Measurements from ENCODE around the gene BRMS1.
"Not testable (repeated sequence)": the region's sequence is repeated elsewhere in the genome, so short reads cannot be mapped to it uniquely, and the experiment has no call there.

BRMS1 gene, protein sequence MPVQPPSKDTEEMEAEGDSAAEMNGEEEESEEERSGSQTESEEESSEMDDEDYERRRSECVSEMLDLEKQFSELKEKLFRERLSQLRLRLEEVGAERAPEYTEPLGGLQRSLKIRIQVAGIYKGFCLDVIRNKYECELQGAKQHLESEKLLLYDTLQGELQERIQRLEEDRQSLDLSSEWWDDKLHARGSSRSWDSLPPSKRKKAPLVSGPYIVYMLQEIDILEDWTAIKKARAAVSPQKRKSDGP

DNA sequence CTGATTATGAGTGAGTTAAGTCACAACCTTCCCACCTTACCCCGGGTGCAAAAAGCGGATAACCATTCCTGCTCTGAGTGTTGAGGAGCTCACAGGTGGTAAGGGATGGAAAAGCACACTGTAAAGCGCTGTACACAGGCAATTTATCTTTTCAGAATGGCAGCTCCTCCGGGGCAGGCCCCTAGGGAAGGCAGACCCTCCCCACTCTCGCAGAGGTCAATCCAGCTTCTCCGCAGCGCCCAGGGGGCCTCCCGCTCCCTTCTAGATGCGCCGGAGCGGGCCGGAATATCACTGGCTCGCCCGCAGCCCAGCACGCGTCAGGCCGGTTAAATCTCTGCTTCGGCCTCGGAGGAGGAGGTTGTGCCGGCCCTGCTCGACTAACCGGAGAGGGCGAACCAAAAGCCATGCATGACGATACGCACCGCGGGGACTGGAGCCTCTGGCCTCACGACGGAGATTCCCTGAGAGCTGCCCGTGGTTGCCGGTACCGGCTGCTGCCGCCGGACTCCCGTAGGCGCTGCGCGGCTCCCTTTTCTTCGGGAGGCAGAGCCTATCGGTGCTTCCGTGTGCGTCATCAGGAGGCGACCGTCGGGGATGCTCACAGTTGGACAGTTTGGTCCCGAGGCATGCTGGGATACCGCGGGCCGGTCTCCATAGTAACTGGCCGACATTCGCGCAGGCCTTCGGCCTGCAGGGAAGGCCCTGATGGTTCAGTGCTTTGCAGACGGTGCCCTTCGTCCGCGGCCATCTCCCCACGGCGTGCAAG, at the start of gene BRMS1:
BRMS1 (minus strand) TSS at position 555 of the 766 bp plus-strand sequence. CDS start 2,870 bp downstream, outside the sequence.
- peak; percentile 96 for DNase-seq

DNA sequence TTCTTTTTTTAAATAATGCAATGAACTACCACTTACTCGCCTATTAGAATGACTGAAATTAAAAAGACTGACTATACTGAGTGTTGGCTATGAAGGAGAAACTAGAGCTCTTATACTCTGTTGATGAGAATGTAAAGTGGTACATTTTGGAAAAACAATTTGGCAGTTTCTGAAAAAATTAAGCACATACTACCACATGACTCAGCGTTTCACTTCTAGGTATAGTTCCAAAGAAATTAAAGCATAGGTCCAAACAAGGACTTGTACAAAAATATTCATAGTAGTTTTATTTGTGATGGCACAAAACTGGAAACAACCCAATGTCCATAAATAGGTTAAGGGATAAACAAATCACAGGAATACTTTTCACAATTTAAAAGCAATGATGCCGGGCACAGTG, 49.0 kb upstream of the BRMS1 start:
- no peak for DNase-seq

DNA sequence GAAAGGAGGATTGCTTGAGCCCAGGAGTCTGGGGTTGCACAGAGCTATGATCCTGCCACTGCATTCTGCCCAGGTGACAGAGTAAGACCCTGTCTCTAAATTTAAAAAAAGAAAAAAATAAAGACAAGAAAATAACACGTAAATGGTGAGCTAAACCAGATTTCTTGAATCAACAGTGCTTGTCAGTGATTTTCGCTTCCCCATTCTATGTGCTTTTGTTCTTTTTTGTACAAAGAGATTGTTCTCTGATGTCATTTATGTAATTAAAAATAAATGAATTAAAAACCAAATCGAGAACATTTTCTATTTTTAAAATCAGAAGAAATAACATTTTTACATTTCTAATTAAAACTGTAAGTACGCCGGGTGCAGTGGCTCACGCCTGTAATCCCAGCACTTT, 46.4 kb upstream of the BRMS1 start:
- DNase-seq, result no peak

DNA sequence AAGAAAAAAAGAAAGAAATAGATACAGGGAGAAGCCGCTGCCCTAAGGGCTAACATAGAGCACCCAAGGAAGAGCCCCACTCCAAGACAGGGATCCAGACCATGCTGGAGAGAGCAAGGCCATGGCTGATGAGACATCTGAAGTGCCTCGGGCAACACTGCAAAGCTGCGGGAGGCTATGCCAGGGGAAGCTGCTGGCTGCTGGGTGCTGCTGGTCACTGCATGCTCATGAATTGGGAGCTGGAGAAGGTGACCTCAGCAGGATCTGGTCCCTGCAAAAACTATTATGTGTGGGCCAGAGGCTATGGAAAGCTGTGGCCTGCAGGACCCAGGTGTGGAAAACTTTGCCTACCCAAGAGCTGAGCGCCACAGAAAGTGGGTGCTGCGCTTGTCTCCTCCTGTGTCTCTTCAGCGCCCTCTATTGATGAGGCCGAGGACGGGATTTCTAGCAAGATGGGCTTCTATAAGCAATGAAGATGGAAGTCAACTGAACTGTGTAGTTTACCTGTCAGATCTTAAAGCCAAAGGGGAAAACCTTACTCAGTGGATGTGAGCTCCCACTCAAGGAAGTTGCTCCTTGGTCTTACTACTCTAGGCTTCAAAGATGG, 44.0 kb upstream of the BRMS1 start:
- peak; percentile 80 for DNase-seq

DNA sequence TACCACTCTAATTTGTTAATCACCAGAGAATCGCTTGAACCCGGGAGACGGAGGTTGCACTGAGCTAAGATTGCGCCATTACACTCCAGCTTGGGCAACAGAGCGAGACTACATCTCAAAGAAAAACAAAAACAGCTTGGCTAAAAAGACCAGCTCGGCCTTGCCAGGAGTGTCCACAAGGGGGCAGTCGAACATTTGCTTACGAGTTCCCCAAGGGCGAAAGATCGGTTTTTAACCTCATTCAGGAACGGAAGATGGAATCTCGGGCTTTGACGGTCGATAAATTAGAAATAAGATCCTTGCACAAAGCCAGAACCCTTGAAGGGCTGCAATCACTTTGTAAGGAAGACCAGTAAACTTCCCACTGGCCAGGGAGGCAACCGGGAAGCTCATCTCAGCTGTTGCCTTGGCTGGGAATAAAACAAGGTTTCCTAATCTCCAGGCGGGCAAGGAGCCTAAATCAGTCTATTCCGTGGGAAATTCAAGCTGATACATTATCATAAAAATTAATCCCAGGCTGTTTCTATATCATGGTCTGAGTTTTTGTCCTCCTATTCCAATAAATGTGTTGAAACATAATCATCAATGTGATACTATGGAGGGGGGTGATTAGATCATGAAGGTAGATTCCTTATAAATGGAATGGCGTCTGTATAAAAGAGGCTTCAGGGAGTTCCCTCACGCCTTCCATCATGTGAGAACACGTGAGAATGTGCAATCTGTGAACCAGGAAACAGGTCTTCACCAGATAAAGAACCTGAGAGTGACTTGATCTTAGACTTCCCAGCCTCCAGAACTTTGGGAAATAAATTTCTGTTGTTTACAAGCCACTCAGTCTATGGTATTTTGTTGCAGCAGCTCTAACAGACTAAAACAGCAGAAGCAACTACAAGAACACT, 41.5 kb upstream of the BRMS1 start:
- DNase-seq, result peak; percentile 74

DNA sequence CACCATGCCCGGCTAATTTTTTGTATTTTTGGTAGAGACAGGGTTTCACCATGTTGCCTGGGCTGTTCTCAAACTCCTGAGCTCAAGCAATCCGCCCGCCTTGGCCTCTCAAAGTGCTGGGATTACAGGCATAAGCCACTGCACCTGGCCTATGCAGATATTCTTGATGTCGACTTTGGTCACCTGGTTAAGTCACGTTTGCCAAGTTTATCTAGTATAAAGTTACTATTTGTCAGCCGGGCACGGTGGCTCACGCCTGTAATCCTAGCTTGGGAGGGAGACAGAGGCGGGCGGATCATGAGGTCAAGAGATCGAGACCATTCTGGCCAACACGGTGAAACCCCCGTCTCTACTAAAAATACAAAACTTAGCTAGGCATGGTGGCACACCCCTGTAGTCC, 39.4 kb upstream of the BRMS1 start:
- DNase-seq, result not testable (repeated sequence)

DNA sequence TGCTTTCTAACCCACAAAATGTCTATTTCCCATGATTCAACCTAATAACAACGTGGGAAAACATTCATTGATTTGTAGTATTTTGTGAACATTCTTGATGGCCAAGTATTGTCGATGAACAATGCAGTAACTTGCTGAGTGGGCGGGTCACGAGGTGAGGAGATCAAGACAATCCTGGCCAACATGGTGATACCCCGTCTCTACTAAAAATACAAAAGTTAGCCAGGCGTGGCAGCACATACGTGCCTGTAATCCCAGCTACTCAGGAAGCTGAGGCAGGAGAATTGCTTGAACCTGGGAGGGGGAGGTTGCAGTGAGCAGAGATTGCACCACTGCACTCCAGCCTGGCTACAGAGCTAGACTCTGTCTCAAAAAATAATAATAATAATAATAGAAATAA, 35.4 kb upstream of the BRMS1 start:
- DNase-seq, result not testable (repeated sequence)

DNA sequence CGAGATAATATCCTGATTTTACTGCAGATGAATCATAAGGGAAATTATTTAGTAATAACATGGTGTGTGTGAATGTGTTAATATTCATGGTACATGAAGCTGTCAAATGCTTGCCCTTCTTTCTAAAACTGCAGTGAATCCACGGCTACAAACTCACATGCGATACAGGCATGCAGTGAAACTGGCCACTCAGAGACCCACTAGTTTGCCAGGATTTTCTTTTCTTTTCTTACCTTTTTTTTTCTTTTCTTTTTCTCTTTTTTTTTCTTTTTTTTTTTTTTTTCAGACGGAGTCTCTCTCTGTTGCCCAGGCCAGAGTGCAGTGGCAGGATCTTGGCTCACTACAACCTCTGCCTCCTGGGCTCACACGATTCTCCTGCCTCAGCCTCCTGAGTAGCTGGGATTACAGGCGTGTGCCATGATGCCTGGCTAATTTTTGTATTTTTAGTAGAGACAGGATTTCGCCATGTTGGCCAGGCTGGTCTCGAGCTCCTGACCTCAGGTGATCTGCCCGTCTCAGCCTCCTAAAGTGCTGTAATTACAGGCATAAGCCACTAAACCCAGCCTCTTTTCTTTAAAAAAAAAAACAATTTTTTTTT, 28.9 kb upstream of the BRMS1 start:
- not testable (repeated sequence) for DNase-seq

DNA sequence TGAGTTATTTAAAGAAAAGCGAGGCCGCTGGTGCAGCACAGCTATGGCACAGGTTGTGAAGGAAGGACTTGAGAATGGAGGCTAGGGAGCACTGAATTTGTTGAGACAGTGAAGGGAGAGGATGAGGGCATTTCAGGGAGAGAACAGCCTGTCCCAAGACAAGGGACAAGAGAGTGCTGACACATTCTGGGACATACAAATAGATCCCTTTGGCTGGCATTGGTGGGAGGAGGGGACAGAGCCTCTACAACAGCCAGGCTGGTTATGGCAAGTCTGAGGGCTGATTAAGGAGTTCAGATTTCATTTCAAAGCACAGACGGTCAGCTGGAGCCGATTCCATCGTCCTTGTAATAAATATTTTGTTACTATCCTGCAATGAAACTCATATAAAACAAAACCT, 28.4 kb upstream of the BRMS1 start:
- no peak for DNase-seq

DNA sequence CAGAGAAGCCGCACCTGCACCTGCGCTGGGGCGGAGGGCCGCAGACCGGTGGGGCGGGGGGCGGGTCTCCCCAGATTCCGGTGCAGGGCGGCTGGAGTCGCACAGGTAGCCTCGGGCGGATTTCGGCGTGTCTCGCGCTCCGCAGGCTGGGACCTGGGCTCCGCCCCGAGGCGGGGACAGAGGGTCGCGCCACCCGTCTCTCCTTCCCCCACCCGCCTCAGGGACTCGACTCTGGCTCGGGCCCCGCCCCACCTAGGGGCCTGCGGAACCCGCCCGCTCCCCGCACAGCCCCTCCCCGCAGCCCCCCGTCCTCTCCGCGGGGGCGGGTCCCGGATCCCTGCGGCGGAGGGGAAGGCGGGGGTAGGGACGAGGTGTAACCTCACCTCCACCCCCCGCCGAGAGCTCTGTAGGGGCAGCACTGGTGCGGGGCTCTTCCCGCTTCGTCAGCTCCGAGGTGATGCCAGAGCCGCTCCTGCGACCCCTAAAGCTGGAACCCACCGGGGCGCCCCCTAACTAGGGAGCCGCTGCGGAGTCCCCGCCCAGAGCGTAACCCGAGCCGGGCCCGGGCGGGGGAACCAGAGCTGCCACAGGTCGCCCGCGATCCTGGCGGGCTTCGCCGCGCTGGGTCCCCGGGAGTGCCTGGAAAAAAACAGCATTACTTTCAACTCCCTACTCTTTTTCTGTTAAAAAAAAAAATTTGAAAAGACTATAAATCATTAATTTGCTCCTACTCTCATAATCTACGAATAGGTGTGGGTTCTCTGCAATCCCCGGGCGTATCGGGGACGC, 26.9 kb upstream of the BRMS1 start, which contains the start of gene SLC29A2:
SLC29A2 (minus strand) TSS at position 134 of the 789 bp plus-strand sequence. CDS start 169 bp downstream, outside the sequence.
- DNase-seq, result peak; percentile 98

DNA sequence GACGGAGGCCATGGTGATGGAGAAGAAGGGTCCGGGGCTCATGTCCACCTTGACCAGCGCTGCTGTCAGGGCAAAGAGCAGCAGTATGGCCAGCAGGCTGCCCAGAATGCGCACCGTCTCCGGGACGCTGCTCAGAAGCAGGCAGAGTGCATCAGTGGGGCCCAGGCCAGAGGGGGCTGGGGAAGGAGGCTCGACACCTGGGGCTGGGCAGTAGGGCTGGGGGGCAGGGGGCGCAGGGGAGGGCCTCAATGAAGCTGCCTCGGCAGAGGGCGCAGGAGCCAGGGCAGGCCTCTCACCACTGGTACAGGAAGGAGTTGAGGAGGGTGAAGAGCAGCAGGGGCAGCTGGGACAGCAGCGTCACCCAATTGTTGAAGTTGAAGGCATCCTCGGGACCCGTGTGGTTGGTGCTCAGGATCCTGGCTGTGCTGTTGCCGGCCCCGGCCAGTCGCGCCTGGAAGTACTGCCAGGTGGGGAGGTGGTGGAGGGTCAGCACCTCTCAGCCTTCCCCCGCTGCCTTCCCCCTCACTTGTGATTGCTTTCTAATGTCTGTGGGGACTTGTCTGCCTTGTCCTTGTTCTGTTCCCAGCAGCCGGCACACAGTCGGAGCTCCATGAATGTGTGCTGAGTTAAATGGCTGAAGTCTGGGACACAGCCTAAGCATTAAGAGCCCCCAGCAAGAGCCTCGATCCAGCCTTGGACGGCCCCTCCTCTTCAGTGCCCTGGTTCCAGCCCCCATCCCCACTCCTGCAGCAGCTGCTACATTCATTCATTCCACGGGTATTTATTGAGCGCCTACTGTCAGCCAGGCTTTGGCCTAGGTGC, 24.4 kb upstream of the BRMS1 start:
- no peak for DNase-seq

DNA sequence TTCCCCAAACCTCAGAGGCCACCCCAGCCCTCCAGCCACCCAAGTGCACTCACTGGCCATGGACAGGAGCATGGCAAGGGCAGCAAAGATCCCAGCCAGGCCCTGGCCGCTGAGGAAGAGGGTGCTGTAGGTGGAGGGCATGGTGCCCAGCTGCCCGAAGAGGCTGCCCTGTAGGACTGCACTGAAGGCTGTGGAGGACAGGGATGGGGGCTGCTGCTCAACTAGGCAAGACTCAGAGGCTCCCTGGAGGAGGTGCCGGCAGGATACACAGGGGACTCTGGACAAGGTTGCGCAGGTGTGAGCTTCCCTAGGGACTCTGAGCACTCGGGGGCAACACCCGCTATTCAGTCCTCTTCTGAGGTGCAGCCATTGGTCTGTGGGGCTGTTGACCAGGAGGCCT, 23.6 kb upstream of the BRMS1 start:
- DNase-seq, result no peak

DNA sequence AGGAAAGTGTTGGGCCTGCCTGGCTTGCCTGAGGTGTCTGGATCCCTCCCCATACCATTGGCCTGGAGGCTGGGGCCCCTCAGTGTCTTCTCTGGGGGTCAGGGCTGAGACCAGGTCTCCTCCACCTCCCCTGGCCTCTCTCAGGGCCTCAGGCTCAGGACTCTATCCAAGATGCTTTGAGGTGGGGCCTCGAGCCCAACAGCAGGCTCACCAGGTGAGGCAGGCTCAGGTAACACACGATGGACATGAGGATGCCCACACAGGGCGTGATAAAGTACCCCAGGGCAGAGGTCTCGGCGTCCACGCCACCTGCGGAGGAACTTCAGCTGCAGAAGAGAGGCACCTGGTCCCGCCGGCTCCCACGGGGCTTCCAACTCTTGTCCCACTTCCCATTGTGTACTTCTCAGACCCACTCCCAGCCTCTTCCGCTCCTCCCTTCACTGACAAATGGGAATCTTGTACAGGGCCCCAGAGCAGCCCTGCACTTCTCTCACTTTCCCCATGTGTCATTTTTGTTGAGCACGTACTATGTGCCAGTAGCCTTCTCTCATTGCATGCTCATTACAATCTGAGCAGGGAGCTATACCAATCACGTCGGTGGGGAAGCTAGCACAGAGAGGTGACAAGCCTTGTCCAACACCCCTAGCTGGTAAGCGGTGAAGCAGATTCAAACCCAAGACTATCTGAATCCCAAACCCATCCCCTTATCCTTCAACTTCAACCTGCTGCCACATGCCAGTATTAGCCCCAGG, 22.8 kb upstream of the BRMS1 start:
- DNase-seq, result no peak

DNA sequence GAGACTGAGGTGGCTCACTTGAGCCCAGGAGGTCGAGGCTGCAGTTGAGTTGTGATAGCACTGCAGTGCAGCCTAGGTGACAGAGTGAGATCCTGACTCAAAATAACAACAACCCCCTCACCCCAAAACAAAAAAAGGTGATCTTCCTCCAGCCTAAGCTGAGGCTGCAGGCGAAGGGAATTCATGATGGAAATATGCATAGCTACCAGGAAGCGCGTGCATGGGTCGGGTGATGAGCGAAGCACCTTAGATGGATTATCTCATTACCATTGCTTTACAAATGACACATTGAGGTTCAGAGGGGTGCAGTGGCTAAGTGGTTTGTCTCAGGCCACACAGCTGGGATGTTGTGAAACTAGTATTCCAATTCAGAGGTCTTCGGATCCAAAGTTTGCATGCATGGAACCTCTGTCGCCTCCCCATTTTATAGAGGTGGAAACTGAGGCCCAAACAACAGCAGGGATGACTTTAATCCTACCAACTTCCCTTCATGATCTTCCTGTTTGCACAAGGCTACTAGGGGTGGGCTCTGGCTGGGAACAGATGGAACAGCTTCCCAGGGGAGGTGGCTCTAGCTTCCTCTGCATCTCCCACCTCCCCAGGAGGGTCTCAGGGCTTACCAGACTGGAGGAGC, 22.1 kb upstream of the BRMS1 start:
- no peak for DNase-seq

DNA sequence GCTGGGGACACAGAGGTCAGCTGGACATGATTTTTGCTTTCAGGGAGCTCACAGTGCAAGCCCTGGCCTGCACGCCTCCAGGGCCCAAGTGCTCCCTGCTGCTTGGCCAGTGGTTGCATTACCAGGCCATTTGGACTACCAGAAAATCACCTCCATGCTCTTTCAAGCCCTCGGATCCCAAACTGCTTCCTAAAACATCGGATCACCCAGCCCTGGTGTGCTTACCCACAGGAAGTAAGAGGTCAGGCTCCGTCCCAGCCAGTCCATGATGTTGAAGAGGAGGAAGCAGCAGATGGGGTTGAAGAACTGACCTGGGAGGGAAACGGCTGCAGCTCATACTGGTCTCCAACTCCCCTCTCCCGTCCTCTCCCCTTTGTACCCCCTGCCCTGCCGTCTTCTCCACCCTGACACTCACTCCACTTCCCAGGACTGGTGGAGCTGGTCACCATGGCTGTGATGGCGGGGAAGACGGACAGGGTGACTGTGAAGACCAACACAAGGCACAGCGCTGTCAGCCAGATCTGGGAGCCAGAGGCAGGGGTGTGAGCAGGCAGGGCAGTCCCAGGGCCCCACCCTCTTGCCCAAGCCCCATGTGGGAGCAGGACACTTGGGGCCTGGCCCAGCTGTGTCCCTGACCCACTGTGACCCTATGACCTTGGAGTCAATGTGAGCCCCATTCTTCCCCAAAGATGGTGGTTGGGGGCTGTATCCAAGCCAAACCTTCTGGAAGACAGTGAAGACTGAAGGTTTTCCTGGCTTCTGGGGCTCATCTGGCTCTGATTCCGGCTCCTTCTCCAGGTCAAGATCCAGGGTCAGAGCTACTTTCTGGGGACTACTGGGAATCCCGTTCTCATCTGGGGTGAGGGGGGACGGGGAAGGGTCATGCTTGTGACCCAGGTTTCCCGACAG, 21.1 kb upstream of the BRMS1 start:
- no peak for DNase-seq

DNA sequence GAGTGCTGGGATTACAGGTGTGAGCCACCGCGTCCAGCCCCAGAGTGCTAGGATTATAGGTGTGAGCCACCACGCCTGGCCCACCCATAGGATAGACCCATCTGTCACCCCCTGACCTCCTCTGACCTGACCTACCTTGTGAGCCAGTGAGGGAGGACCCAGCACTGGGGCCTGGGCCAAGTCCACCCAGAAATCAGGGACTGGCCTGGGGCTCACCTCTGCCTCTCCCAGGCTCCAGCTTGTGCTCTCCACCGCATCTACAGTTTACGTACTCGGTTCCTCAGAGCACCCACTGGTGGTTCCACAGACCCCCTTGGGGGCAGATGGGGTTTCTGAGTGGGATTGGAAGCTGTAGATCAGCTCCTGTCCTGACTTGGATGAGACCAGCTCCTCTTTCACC, 20.3 kb upstream of the BRMS1 start:
- DNase-seq, result no peak

DNA sequence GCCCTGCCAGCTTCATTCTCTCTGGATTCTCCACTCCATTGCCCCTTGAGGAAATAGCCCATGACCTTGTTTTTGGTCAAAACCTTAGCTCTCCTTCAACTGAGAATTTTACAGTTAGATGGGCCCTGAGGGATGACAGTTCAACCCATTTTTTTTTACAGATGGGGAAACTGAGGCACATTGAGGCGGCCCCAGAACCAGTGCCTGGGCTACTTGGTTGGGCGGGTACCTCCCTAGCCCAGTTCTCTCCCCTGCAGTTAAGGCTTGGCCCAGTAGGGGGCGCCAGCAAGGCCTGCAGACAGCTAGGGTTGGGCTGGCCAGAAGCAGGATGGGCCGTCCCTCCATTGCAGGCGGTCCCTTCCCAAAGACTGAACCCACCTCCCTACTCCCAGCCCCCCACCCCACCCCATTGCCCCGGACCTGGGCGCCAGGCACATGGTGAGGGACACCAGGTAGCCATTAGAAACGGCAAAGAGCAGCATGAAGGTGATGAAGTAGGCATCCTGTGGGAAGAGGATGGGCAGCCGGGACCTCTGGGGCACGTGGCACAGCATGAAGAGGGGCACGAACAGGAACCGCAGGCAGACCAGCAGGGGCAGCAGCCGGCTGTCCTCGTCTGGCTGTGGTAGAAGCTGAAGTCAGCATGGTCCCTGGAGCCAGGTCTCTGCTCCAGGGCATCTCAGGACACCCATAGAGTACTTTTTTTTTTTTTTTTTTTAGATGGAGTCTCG, 19.1 kb upstream of the BRMS1 start:
- DNase-seq, result peak; percentile 32

DNA sequence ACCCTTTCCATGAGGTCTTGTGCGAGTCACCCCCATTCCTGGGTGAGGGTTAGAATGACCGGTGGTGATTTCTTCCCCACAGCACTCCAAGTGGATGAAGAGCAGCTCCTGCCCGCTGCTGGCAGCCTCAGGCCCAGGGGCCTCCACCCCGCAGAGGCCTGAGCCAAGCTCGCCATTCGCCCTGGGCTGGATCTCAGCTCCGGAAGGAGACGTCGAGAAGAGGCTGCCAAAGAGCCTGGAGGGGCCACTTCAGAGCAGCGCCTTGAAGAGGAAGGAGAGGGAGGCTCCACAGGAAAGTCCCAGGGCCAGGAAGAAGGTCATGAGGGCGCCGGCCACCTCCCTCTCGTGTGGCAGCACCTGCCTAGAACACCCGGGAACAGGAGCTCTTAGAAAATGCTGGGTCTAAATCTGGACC, 18.3 kb upstream of the BRMS1 start:
- no peak for DNase-seq
